Measurements from ENCODE around the gene OSBPL5.

Gene OSBPL5

GRCh38 chr11:3090096-3090901 is 74.8 kb downstream of the OSBPL5 start:
- Mint-ChIP-seq H3K27ac (no peak overlapping the region), H3K9me3 (no peaks in the 10 kb centered on the region), H3K4me3 (no peak overlapping the region), H3K4me1 (ENCODE audit: low read depth) (no peaks in the 10 kb centered on the region), H3K36me3 (ENCODE audit: low read depth) (no peaks in the 10 kb centered on the region), H3K27me3 (ENCODE audit: low read depth) (no peaks in the 10 kb centered on the region)
- DNase-seq (ENCODE audit: low spot score): no peak

- Mint-ChIP-seq H3K4me3 (no peak overlapping the region), H3K36me3 (ENCODE audit: low read depth) (no peaks in the 10 kb centered on the region), H3K4me1 (ENCODE audit: low read depth) (no peaks in the 10 kb centered on the region), H3K27me3 (ENCODE audit: low read depth) (no peaks in the 10 kb centered on the region), H3K27ac (no peak overlapping the region), H3K9me3 (no peaks in the 10 kb centered on the region)
- no peak for DNase-seq (ENCODE audit: low spot score)
These were observed 75.7 kb downstream of the OSBPL5 start for GRCh38 chr11:3089236-3090061.

GRCh38 chr11:3088806-3089205 is 76.3 kb downstream of the OSBPL5 start:
- no peak overlapping the region for H3K27ac Mint-ChIP-seq

DNA sequence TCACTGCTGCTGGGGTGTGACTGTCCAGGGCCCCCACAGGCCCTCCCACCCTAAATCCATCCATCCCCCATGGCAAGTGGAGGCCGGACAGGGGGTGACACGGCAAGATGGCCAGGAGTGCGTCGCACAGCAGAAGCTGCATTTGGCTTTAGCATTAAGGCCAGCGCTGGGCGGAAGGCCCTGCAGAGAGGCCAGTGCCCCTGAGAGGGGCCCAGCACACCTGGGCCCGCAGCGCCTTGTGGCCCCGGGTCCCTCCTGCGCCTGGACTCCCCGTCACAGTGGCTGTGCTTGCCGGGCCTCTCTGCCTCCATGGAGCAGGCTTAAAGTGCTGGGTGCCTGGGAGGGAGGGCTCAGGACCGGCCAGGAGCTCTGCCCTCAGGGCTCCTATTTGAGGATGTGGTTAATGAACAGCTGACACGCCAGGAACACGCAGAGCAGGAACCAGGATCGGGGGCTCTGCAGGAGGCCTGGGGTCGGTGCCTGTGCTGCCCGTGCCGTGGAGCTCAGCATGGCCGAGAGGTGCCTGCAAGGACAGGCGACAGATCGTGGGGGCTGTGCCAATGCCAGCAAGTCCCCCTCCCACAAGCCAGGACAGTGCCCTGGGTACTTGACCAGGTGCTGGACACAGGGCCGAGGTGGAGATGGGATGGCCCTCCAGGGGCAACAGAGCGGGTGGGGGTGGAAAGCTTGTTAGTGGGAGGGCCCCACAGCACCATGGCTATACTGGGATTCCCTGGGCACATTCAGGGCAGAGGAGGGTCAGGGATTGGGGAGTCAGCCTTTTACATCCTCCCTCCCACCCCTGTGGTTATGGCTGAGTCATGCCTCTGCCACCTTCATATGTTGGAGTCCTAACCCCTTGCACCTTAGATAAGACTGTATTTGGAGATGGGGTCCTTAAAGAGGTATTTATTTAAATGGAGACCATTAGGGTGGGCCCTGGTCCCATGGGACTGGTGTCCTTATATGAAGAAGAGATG is 77.0 kb downstream of the OSBPL5 start:
- no peak overlapping the region for H3K27ac Mint-ChIP-seq
- no peak overlapping the region for H3K4me3 Mint-ChIP-seq
- no peaks in the 10 kb centered on the region for H3K9me3 Mint-ChIP-seq
- no peaks in the 10 kb centered on the region for H3K4me1 Mint-ChIP-seq (ENCODE audit: low read depth)
- H3K27me3 Mint-ChIP-seq (ENCODE audit: low read depth): no peaks in the 10 kb centered on the region
- H3K36me3 Mint-ChIP-seq (ENCODE audit: low read depth): no peaks in the 10 kb centered on the region
- DNase-seq (ENCODE audit: low spot score): no peak

More at GRCh38 chr11:3088806-3089205, 76.3 kb downstream of the OSBPL5 start:
- no peaks in the 10 kb centered on the region for H3K27me3 Mint-ChIP-seq (ENCODE audit: low read depth)
- no peaks in the 10 kb centered on the region for H3K36me3 Mint-ChIP-seq (ENCODE audit: low read depth)
- H3K9me3 Mint-ChIP-seq: no peaks in the 10 kb centered on the region
- H3K4me1 Mint-ChIP-seq (ENCODE audit: low read depth): no peaks in the 10 kb centered on the region
- H3K4me3 Mint-ChIP-seq: no peak overlapping the region
- DNase-seq (ENCODE audit: low spot score): no peak

GRCh38 chr11:3087373-3087772 is 77.7 kb downstream of the OSBPL5 start:
- no peaks in the 10 kb centered on the region for H3K4me1 Mint-ChIP-seq (ENCODE audit: low read depth)
- no peaks in the 10 kb centered on the region for H3K36me3 Mint-ChIP-seq (ENCODE audit: low read depth)
- H3K27me3 Mint-ChIP-seq (ENCODE audit: low read depth): no peaks in the 10 kb centered on the region
- DNase-seq (ENCODE audit: low spot score): no peak
- no peak overlapping the region for H3K4me3 Mint-ChIP-seq
- no peaks in the 10 kb centered on the region for H3K9me3 Mint-ChIP-seq
- H3K27ac Mint-ChIP-seq: no peak overlapping the region

DNA sequence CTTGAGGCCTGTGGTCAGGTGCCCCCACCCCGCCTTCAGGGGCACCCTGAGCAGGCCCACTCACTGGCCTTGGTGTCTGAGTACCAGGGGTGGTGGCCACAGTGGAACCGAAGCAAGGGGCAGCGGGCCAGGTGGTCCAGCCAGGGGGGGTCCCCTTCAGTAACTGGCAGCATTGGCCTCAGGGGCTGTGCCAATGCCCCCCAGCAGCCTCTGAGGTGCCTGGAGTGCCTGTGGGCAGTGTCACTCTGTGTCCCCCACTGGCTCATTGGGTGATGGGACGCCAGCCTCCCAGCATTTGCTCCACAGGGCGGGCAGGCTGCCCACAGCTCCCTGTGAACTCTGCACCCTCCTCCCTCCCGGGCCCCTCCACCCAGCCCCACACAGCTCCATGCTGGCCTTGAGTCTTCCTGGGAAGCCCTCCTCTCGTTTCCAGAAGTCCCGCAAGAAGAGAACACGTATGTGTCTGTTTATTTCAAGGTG is 78.4 kb downstream of the OSBPL5 start:
- no peak overlapping the region for H3K27ac Mint-ChIP-seq
- H3K4me1 Mint-ChIP-seq (ENCODE audit: low read depth): no peaks in the 10 kb centered on the region
- no peaks in the 10 kb centered on the region for H3K27me3 Mint-ChIP-seq (ENCODE audit: low read depth)
- H3K4me3 Mint-ChIP-seq: no peak overlapping the region
- DNase-seq (ENCODE audit: low spot score): no peak
- H3K36me3 Mint-ChIP-seq (ENCODE audit: low read depth): no peaks in the 10 kb centered on the region
- no peaks in the 10 kb centered on the region for H3K9me3 Mint-ChIP-seq

DNA sequence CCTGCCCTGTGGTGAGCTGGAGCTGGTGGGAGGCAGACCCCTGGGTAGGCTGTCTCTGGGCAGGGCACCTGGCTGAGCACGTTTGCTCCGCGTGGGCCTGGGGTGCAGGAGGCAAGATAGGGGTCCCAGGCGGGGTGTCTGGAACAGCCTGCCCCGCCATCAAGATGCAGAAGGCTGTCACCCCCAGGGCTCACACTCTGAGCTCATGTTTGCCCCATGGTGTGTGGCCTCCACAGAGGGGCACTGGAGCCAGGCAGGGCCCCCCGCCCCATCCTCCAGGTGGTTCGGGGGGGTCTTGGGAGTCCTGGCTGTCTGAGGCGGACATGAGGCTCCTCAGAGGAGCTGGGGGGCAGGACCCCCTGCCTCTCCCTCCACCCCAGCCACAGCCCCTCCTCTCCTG is 79.0 kb downstream of the OSBPL5 start:
- Mint-ChIP-seq H3K27ac (no peak overlapping the region), H3K27me3 (ENCODE audit: low read depth) (no peaks in the 10 kb centered on the region), H3K4me1 (ENCODE audit: low read depth) (no peaks in the 10 kb centered on the region), H3K4me3 (no peak overlapping the region), H3K36me3 (ENCODE audit: low read depth) (no peaks in the 10 kb centered on the region), H3K9me3 (no peaks in the 10 kb centered on the region)
- DNase-seq (ENCODE audit: low spot score): no peak

GRCh38 chr11:3085052-3085451 is 80.1 kb downstream of the OSBPL5 start:
- no peaks in the 10 kb centered on the region for H3K9me3 Mint-ChIP-seq
- H3K4me1 Mint-ChIP-seq (ENCODE audit: low read depth): no peaks in the 10 kb centered on the region
- H3K27ac Mint-ChIP-seq: no peak overlapping the region
- H3K4me3 Mint-ChIP-seq: no peak overlapping the region
- no peaks in the 10 kb centered on the region for H3K36me3 Mint-ChIP-seq (ENCODE audit: low read depth)
- no peaks in the 10 kb centered on the region for H3K27me3 Mint-ChIP-seq (ENCODE audit: low read depth)
- no peak for DNase-seq (ENCODE audit: low spot score)

- Mint-ChIP-seq H3K4me1 (ENCODE audit: low read depth) (no peaks in the 10 kb centered on the region), H3K27me3 (ENCODE audit: low read depth) (no peaks in the 10 kb centered on the region), H3K27ac (no peak overlapping the region), H3K36me3 (ENCODE audit: low read depth) (no peaks in the 10 kb centered on the region), H3K4me3 (no peak overlapping the region), H3K9me3 (no peaks in the 10 kb centered on the region)
- no peak for DNase-seq (ENCODE audit: low spot score)
These were observed 81.8 kb downstream of the OSBPL5 start for GRCh38 chr11:3083321-3083720.

GRCh38 chr11:3081386-3081751 is 83.7 kb downstream of the OSBPL5 start:
- no peak for DNase-seq (ENCODE audit: low spot score)
- no peaks in the 10 kb centered on the region for H3K36me3 Mint-ChIP-seq (ENCODE audit: low read depth)
- H3K27me3 Mint-ChIP-seq (ENCODE audit: low read depth): no peaks in the 10 kb centered on the region
- H3K4me3 Mint-ChIP-seq: no peak overlapping the region
- no peaks in the 10 kb centered on the region for H3K4me1 Mint-ChIP-seq (ENCODE audit: low read depth)
- H3K27ac Mint-ChIP-seq: no peak overlapping the region
- no peaks in the 10 kb centered on the region for H3K9me3 Mint-ChIP-seq

- no peak overlapping the region for H3K4me3 Mint-ChIP-seq
- H3K36me3 Mint-ChIP-seq (ENCODE audit: low read depth): no peaks in the 10 kb centered on the region
- H3K27me3 Mint-ChIP-seq (ENCODE audit: low read depth): no peaks in the 10 kb centered on the region
- H3K4me1 Mint-ChIP-seq (ENCODE audit: low read depth): no peaks in the 10 kb centered on the region
- no peak for DNase-seq (ENCODE audit: low spot score)
- no peaks in the 10 kb centered on the region for H3K9me3 Mint-ChIP-seq
- H3K27ac Mint-ChIP-seq: no peak overlapping the region
These were observed 84.3 kb downstream of the OSBPL5 start for GRCh38 chr11:3080733-3081385.

DNA sequence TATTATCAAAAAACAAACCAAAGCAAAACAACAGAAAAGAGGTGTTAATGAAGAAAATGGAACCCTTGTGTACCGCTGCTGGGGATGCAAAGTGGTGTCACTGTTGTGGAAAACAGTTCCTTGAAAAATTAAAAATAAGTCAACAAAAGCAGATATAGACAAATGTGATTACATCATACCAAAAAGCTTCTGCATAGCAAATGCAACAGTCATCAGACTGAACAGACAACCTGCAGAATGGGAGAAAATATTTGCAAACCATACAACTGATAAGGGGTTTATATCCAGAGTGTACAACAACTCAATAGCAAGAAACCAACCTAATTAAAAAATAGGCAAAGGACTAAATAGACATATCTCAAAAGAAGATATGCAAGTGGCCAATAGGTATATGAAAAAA is 85.0 kb downstream of the OSBPL5 start:
- Mint-ChIP-seq H3K36me3 (ENCODE audit: low read depth) (no peaks in the 10 kb centered on the region), H3K27me3 (ENCODE audit: low read depth) (no peaks in the 10 kb centered on the region), H3K27ac (no peak overlapping the region), H3K4me1 (ENCODE audit: low read depth) (no peaks in the 10 kb centered on the region), H3K4me3 (no peak overlapping the region), H3K9me3 (no peaks in the 10 kb centered on the region)
- DNase-seq (ENCODE audit: low spot score): no peak

DNA sequence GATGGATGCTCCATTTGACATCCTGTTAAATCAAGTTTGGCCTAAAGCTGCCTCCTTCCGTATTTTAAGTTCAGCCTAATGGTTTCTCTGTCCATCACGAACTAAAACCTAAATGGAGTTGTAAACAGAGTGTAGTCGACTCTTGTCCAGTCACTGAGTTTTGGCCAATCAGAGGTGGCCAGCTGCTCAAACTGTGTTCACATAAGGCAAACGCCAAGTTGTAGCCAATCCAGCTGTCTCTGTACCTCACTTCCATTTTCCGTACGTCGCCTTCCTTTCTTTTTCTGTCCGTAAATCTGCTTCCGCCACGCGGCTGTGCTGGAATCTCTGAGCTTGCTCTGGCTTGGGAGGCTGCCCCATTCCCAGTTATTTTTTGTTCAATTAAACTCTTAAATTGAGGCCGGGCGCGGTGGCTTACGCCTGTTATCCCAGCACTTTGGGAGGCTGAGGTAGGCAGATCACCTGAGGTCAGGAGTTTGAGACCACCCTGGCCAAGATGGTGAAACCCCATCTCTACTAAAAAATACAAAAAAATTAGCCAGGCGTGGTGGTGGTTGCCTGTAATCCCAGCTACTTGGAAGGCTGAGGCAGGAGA is 87.2 kb downstream of the OSBPL5 start:
- H3K4me1 Mint-ChIP-seq (ENCODE audit: low read depth): no peaks in the 10 kb centered on the region
- DNase-seq (ENCODE audit: low spot score): no peak
- peaks cover 2% of the 10 kb centered on the region for H3K27me3 Mint-ChIP-seq (ENCODE audit: low read depth)
- no peaks in the 10 kb centered on the region for H3K9me3 Mint-ChIP-seq
- H3K4me3 Mint-ChIP-seq: no peak overlapping the region
- H3K36me3 Mint-ChIP-seq (ENCODE audit: low read depth): no peaks in the 10 kb centered on the region
- H3K27ac Mint-ChIP-seq: no peak overlapping the region

Measured in T-helper 2 cell treated with Interferon-gamma antibody and Interleukin-4, amounts not matched to agents 5 μg/mL and 100 μg/mL, for 36 hours (primary cell).